Measurements from ENCODE around the gene USP35.

DNA sequence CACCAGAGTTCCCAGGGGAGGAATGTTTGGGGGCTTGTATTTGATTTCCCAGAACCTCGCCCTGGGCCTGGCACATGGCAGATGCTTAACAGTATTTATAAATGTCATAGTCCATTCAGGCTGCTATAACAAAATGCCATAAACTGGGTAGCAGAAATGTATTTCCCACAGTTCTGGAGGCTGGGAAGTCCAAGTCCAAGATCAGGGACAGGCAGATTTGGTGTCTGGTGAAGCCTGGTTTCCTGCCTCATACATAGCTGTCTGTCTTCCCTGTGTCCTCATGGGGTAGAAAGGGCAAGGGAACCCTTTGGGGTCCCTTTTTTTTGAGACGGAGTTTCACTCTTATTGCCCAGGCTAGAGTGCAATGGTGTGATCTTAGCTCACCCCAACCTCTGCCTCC is 24.2 kb upstream of the USP35 start:
- TF ChIP-seq, protein P1, sequence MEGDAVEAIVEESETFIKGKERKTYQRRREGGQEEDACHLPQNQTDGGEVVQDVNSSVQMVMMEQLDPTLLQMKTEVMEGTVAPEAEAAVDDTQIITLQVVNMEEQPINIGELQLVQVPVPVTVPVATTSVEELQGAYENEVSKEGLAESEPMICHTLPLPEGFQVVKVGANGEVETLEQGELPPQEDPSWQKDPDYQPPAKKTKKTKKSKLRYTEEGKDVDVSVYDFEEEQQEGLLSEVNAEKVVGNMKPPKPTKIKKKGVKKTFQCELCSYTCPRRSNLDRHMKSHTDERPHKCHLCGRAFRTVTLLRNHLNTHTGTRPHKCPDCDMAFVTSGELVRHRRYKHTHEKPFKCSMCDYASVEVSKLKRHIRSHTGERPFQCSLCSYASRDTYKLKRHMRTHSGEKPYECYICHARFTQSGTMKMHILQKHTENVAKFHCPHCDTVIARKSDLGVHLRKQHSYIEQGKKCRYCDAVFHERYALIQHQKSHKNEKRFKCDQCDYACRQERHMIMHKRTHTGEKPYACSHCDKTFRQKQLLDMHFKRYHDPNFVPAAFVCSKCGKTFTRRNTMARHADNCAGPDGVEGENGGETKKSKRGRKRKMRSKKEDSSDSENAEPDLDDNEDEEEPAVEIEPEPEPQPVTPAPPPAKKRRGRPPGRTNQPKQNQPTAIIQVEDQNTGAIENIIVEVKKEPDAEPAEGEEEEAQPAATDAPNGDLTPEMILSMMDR (IDR thresholded peaks at IDR 0.05; ENCODE audit: poor library complexity), result no peak
- no peak for TF ChIP-seq EZH2 (IDR thresholded peaks at IDR 0.05; ENCODE audit: borderline replicate concordance)

All from hepatocyte (in vitro differentiated cells).